Suprapubic skin (tissue), 4 donors: ENCODE data around the gene MRPL19. TPM values are rescaled to one million over a fixed set of nuclear protein-coding genes. Genes with fewer than 3 reads are reported as not detected.

Source experiments
- DNase-seq, 2 donors: peaks; one replicate each; pipeline ENCODE4 v3.0.0-alpha.2; 2019; ENCODE audit warnings: low spot score in 2 of 2
- H3K27ac ChIP-seq: fragments of 200-600 bp; sonication (generic); one replicate; pipeline ENCODE4 v1.5.1; 2019
- H3K27me3 ChIP-seq: fragments of 200-600 bp; sonication (generic); one replicate; pipeline ENCODE4 v1.5.1; 2019
- H3K36me3 ChIP-seq: fragments of 200-600 bp; sonication (generic); one replicate; pipeline ENCODE4 v1.5.1; 2019
- H3K4me1 ChIP-seq: fragments of 200-600 bp; sonication (generic); one replicate; pipeline ENCODE4 v1.5.1; 2019
- H3K4me3 ChIP-seq: fragments of 200-600 bp; sonication (generic); one replicate; pipeline ENCODE4 v1.5.1; 2019; ENCODE audit warnings: mild to moderate bottlenecking
- H3K9me3 ChIP-seq: fragments of 200-600 bp; sonication (generic); one replicate; pipeline ENCODE4 v1.5.1; 2019
- EP300 ChIP-seq: sonication (generic); formaldehyde crosslinking; IDR thresholded peaks from one replicate; pipeline ENCODE4 v1.6.1; 2017; ENCODE audit warnings: antibody characterized with exemption
- POLR2A ChIP-seq, 2 donors: fragments of 450-650 bp; IDR thresholded peaks; one replicate each; pipeline ENCODE4 v1.6.1; 2017; ENCODE audit warnings: antibody characterized with exemption in 2 of 2, mild to moderate bottlenecking in 2 of 2, moderate library complexity in 2 of 2
- POLR2AphosphoS5 ChIP-seq, 3 donors: sonication (generic); formaldehyde crosslinking; IDR thresholded peaks; one replicate each; pipeline ENCODE4 v1.6.1; 2017; ENCODE audit warnings: antibody characterized with exemption in 3 of 3
- WGBS: methylation state at CpG from one replicate; pipeline ENCODE4 v1.1.5; 2018; 5-methylcytosine and 5-hydroxymethylcytosine counted together
- total RNA-seq, 4 donors: library from RNA; depleted of rRNA; stranded (reverse); fragments of >200 nt; gene quantifications; one replicate each; pipeline ENCODE4 v1.1.0, GENCODE V29; 2016
- TF ChIP-seq, protein P1 (sequence below), 2 donors: fragments of 200-600 bp in 1 of 2; fragments of 450-650 bp in 1 of 2; sonication (generic) in 1 of 2; IDR thresholded peaks; one replicate each; pipeline ENCODE4 v1.5.1; 2016 to 2019; ENCODE audit warnings: antibody characterized with exemption in 2 of 2, mild to moderate bottlenecking in 1 of 2, moderate library complexity in 1 of 2

The MRPL19 gene
- total RNA-seq, 4 donors from 2014 or later: 24.6 to 44.5 (median 27.5) TPM

DNA sequence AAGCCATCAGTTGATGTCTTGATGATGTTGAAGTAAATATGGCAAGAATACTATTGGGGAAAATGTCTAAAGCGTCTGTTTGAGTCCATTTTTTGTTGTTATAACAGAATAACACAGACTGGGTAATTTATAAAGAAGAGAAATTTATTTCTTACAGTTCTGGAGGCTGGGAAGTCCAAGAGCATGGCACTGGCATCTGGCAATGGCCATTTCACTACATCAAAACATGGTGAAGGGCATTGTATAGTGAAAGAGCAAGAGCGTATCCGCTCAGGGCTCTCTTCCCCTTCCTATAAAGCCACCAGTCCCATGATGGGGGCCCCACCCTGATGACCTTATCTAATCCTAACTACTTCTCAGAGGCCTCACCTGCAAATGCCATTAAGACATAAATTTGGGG lies 29.6 kb upstream of the MRPL19 start:
- Histone ChIP-seq H3K4me1 (no peaks in the 10 kb centered on the region), H3K27ac (no peak overlapping the region), H3K36me3 (no peaks in the 10 kb centered on the region), H3K9me3 (no peaks in the 10 kb centered on the region), H3K27me3 (no peaks in the 10 kb centered on the region), H3K4me3 (no peak overlapping the region)
- DNase-seq: no peak
- WGBS: 90% methylated on average over 3 of the region's 3 CpGs
- TF ChIP-seq EP300 (no peak), POLR2AphosphoS5 (IDR thresholded peaks at IDR 0.05) (no peak), POLR2A (IDR thresholded peaks at IDR 0.05) (no peak)
- TF ChIP-seq, protein P1, sequence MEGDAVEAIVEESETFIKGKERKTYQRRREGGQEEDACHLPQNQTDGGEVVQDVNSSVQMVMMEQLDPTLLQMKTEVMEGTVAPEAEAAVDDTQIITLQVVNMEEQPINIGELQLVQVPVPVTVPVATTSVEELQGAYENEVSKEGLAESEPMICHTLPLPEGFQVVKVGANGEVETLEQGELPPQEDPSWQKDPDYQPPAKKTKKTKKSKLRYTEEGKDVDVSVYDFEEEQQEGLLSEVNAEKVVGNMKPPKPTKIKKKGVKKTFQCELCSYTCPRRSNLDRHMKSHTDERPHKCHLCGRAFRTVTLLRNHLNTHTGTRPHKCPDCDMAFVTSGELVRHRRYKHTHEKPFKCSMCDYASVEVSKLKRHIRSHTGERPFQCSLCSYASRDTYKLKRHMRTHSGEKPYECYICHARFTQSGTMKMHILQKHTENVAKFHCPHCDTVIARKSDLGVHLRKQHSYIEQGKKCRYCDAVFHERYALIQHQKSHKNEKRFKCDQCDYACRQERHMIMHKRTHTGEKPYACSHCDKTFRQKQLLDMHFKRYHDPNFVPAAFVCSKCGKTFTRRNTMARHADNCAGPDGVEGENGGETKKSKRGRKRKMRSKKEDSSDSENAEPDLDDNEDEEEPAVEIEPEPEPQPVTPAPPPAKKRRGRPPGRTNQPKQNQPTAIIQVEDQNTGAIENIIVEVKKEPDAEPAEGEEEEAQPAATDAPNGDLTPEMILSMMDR (IDR thresholded peaks at IDR 0.05): no peak

DNA sequence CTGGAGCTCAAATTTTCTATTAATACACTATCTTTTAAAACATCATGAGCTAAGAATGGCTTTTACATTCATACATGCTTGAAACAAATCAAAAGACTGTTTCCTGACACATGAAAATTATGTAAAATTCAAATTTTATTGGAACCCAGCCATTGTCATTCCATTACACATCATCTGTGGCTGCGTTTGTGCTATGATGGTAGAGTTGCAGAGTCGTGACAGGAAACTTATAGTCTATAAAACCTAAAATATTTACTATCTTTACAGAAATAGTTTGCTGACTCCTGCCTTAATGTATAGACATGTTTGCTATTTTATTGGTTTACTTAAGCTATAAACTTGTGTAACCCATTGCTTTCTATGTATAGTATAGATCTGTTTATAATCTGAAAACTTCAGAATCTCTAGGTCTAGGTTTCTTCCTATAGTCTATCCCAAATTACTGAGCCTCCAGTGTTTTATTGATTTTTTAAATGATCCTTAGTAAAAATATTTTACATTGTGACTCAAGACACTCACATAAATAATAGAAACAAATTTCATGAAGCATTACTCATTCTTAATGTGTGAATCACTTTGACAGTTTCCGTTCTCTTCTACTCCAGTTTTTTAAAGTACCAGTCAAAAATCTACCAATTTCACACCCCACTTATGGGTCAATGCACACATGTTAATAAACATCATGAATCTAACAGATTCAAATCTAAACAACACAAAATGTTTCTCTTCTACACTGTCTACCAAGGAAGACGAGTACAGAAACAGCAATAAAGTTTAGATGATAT lies 26.4 kb upstream of the MRPL19 start:
- 68% methylated on average over 4 of the region's 4 CpGs for WGBS
- H3K27me3 ChIP-seq: no peaks in the 10 kb centered on the region
- H3K9me3 ChIP-seq: no peaks in the 10 kb centered on the region
- no peak overlapping the region for H3K27ac ChIP-seq
- TF ChIP-seq, protein P1 (IDR thresholded peaks at IDR 0.05): no peak
- TF ChIP-seq POLR2AphosphoS5 (IDR thresholded peaks at IDR 0.05): no peak
- TF ChIP-seq POLR2A (IDR thresholded peaks at IDR 0.05): no peak
- no peak for TF ChIP-seq EP300
- no peaks in the 10 kb centered on the region for H3K36me3 ChIP-seq
- no peaks in the 10 kb centered on the region for H3K4me1 ChIP-seq
- no peak overlapping the region for H3K4me3 ChIP-seq
- no peak for DNase-seq

DNA sequence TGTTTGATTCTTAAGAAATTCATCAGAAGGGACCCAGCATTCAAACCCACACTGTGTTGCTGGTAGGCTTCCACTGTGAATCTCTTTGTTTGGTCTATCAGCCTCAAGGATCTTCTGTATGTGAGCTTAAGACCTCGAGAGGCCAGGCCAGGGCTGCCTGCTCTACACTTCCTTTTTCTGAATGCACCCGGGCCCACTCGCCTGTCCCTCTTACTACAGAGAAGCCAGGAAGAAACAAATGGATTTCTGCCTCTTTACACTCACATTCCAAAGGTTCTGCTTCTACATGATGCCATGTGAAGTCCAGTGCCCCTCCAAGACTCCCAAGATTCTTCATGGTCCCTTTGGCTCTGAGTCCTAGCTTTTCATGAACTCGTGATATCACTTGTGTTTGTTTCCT lies 25.4 kb upstream of the MRPL19 start:
- TF ChIP-seq EP300 (no peak), POLR2A (IDR thresholded peaks at IDR 0.05) (no peak), POLR2AphosphoS5 (IDR thresholded peaks at IDR 0.05) (no peak)
- TF ChIP-seq, protein P1 (IDR thresholded peaks at IDR 0.05): no peak
- no peaks in the 10 kb centered on the region for H3K9me3 ChIP-seq
- H3K36me3 ChIP-seq: no peaks in the 10 kb centered on the region
- H3K4me3 ChIP-seq: no peak overlapping the region
- no peak for DNase-seq
- H3K4me1 ChIP-seq: no peaks in the 10 kb centered on the region
- WGBS: 93% methylated on average over 4 of the region's 4 CpGs
- no peaks in the 10 kb centered on the region for H3K27me3 ChIP-seq
- H3K27ac ChIP-seq: no peak overlapping the region

DNA sequence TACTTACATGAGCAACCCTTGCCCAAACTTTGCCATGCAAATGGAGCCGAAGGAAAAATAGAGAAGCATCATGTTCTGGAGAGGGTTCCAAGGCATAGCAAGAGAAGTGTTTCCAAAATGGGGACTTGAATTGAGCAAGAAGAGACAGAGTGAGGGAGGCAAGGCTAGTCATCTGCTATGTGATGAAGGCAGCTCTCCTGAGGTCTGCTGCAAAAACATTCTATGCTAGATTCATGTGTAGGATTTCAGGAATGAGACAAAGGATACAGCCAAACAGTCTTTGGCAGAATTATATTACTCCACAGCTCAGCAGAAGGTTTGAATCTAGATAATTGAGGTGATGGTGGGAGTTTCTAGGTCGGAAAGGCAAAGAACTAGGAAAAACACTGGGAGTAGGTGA lies 24.1 kb upstream of the MRPL19 start:
- Histone ChIP-seq H3K27me3 (no peaks in the 10 kb centered on the region), H3K27ac (no peak overlapping the region), H3K4me1 (no peaks in the 10 kb centered on the region), H3K36me3 (no peaks in the 10 kb centered on the region), H3K9me3 (no peaks in the 10 kb centered on the region), H3K4me3 (no peak overlapping the region)
- DNase-seq: no peak
- TF ChIP-seq, protein P1 (IDR thresholded peaks at IDR 0.05): no peak
- TF ChIP-seq EP300: no peak
- no peak for TF ChIP-seq POLR2AphosphoS5 (IDR thresholded peaks at IDR 0.05)
- no peak for TF ChIP-seq POLR2A (IDR thresholded peaks at IDR 0.05)
- WGBS: 60% methylated on average over 2 of the region's 2 CpGs

DNA sequence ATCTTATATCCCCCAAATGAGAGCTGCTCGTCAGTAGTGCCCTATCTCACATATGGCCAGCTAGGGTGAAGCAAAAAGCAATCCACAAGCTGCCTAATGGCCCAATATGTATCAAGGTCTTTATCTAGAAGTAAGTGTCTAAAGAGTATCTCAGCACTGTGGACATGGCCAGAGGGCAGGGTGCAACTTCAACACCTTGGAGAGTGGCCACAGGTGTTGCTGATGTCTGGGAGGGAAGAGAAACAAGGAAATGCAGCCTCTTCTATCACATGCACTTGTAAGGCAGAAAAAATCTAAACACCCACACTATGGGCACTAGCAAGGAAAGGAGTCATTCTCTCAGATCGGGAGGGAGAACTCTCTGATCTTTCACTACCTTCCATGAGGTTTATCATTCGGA lies 23.7 kb upstream of the MRPL19 start:
- TF ChIP-seq POLR2A (IDR thresholded peaks at IDR 0.05) (no peak), POLR2AphosphoS5 (IDR thresholded peaks at IDR 0.05) (no peak), EP300 (no peak)
- TF ChIP-seq, protein P1 (IDR thresholded peaks at IDR 0.05): no peak
- DNase-seq: no peak
- no peak overlapping the region for H3K4me3 ChIP-seq
- no peaks in the 10 kb centered on the region for H3K4me1 ChIP-seq
- H3K36me3 ChIP-seq: no peaks in the 10 kb centered on the region
- H3K27me3 ChIP-seq: no peaks in the 10 kb centered on the region
- 67% methylated on average over 3 of the region's 3 CpGs for WGBS
- H3K27ac ChIP-seq: no peak overlapping the region
- H3K9me3 ChIP-seq: no peaks in the 10 kb centered on the region
